Measurements from ENCODE around the gene ARHGAP10.

The ARHGAP10 gene

GRCh38 chr4:147770831-147771230 lies 38.9 kb downstream of the ARHGAP10 start:
- no peak for DNase-seq

- DNase-seq = no peak
Observed at GRCh38 chr4:147772056-147772455, 40.2 kb downstream of the ARHGAP10 start.

- DNase-seq = no peak
Observed at GRCh38 chr4:147772459-147772969, 40.6 kb downstream of the ARHGAP10 start.

GRCh38 chr4:147773261-147774184 lies 41.6 kb downstream of the ARHGAP10 start:
- no peak for DNase-seq

GRCh38 chr4:147776716-147777115 lies 44.8 kb downstream of the ARHGAP10 start:
- no peak for DNase-seq

- no peak for DNase-seq
Observed at GRCh38 chr4:147777456-147778091, 45.7 kb downstream of the ARHGAP10 start.

GRCh38 chr4:147778942-147779341 lies 47.1 kb downstream of the ARHGAP10 start:
- no peak for DNase-seq

- no peak for DNase-seq
Observed at GRCh38 chr4:147779451-147779850, 47.6 kb downstream of the ARHGAP10 start.

- DNase-seq = no peak
Observed at GRCh38 chr4:147780137-147780777, 48.4 kb downstream of the ARHGAP10 start.

GRCh38 chr4:147782087-147782781 lies 50.3 kb downstream of the ARHGAP10 start:
- no peak for DNase-seq

- DNase-seq = no peak
Observed at GRCh38 chr4:147785129-147785528, 53.2 kb downstream of the ARHGAP10 start.

- no peak for DNase-seq
Observed at GRCh38 chr4:147786031-147786430, 54.1 kb downstream of the ARHGAP10 start.

GRCh38 chr4:147786531-147786930 lies 54.6 kb downstream of the ARHGAP10 start:
- DNase-seq = no peak

GRCh38 chr4:147787204-147787603 lies 55.3 kb downstream of the ARHGAP10 start:
- no peak for DNase-seq

- no peak for DNase-seq
Observed at GRCh38 chr4:147788791-147789190, 56.9 kb downstream of the ARHGAP10 start.

- DNase-seq = no peak
Observed at GRCh38 chr4:147789596-147789995, 57.7 kb downstream of the ARHGAP10 start.

GRCh38 chr4:147790412-147790811 lies 58.5 kb downstream of the ARHGAP10 start:
- DNase-seq = no peak

GRCh38 chr4:147791341-147791740 lies 59.5 kb downstream of the ARHGAP10 start:
- no peak for DNase-seq

GRCh38 chr4:147791865-147792264 lies 60.0 kb downstream of the ARHGAP10 start:
- DNase-seq = no peak

- no peak for DNase-seq
Observed at GRCh38 chr4:147793569-147794313, 61.9 kb downstream of the ARHGAP10 start.

- DNase-seq = no peak
Observed at GRCh38 chr4:147794314-147794680, 62.4 kb downstream of the ARHGAP10 start.

GRCh38 chr4:147794787-147795413 lies 63.0 kb downstream of the ARHGAP10 start:
- no peak for DNase-seq

Data from SIG-M5 (cell line).